GM12864 (cell line): Measurements from ENCODE around the gene KBTBD6.

Source experiments
- DNase-seq: peaks from one replicate; pipeline ENCODE4 v3.0.0-alpha.2; 2011; ENCODE audit warnings: low read depth
- H3K4me3 ChIP-seq: 2 replicates; pipeline ENCODE4 v1.5.1; 2011; ENCODE audit warnings: mild to moderate bottlenecking, low read depth, low read length, control low read depth
- CTCF ChIP-seq: IDR thresholded peaks from 2 replicates; pipeline ENCODE4 v1.5.1; 2011; ENCODE audit warnings: low read depth, mild to moderate bottlenecking, moderate library complexity, low read length, control low read depth, inconsistent platforms; ENCODE audit errors: missing control alignments

Gene KBTBD6

GRCh38 chr13:41159174-41159573, 26.6 kb upstream of the KBTBD6 start:
- no peak for DNase-seq

GRCh38 chr13:41157048-41157717, 24.6 kb upstream of the KBTBD6 start:
- no peak overlapping the region for H3K4me3 ChIP-seq
- TF ChIP-seq CTCF, result no peak
- DNase-seq, result no peak

More at GRCh38 chr13:41159174-41159573, 26.6 kb upstream of the KBTBD6 start:
- no peak for TF ChIP-seq CTCF
- no peak overlapping the region for H3K4me3 ChIP-seq

DNA sequence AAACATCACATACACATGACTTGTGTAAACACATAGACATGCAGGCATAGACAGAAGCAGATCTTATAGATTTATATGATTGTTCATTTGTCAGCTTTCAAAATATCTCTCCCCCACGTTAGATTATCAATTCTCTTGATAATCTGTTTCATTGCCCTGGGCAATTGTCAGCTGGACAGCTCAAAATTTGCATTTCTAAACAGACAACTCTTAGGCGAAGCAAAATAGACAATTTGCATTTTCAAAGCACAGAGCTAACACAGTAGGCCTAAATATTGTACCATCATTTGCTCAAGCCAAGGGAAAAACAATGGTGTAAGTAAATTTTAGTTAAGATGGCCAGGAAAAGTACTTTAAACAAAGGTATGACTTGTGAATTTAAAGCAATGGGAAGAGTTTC, 24.0 kb upstream of the KBTBD6 start:
- no peak for DNase-seq

GRCh38 chr13:41154042-41154441, 21.4 kb upstream of the KBTBD6 start:
- TF ChIP-seq CTCF, result no peak
- H3K4me3 ChIP-seq, result no peak overlapping the region
- no peak for DNase-seq

More for the DNA sequence above, 24.0 kb upstream of the KBTBD6 start:
- no peak overlapping the region for H3K4me3 ChIP-seq
- TF ChIP-seq CTCF, result no peak

DNA sequence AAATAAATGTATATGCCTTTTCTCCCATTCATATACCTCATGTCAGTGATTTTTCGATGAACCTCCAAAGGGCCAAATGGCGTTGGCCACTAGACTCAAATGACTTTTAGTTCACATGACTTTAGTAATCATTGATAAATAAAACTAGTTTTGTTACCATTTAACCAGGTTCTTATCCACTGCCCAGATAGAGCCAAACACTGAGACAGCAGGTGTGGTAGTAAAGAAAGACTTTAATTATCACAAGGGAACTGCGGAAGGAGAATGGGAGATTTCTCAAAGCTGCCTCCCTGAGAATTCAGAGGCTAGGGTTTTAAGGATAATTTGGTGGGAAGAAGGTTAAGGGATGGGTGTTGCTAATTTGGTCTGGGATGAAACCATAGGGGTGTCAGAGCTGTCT, 19.4 kb upstream of the KBTBD6 start:
- TF ChIP-seq CTCF, result no peak
- DNase-seq, result no peak
- no peak overlapping the region for H3K4me3 ChIP-seq

DNA sequence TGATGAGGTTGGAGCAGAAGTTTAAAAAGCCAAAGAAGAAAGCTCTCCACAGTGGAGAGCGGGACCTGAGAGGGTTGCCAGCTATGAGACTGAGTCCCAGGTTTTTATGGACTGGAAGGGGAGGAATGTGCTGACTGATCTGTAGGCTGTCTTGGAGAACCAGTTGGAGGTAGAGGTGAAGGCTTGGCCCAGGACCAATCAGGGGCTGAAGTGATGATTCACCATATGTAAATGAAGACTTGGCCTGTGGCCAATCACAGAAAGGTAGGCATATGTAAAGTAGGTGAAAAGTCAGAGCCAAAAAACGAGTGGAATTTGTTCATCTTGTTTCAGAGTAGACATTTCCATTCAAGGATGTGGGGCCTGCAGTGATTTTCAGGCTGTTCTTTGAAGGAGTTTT, 17.5 kb upstream of the KBTBD6 start:
- TF ChIP-seq CTCF, result no peak
- no peak overlapping the region for H3K4me3 ChIP-seq
- no peak for DNase-seq
